NT2/D1 (cell line): ENCODE results near the gene TEAD4.
"Not testable (repeated sequence)": the region's sequence is repeated elsewhere in the genome, so short reads cannot be mapped to it uniquely, and the experiment has no call there.

ENCODE experiments used
- DNase-seq: peaks from one replicate; pipeline ENCODE4 v3.0.0-alpha.2; 2011; ENCODE audit warnings: low read depth, low spot score
- H3K27me3 ChIP-seq: 2 replicates; pipeline ENCODE4 v1.6.0; 2011; ENCODE audit warnings: mild to moderate bottlenecking; ENCODE audit not compliant: insufficient read length, insufficient read depth
- H3K36me3 ChIP-seq: 2 replicates; pipeline ENCODE4 v1.6.1; 2011; ENCODE audit warnings: mild to moderate bottlenecking, low read length, mixed read lengths; ENCODE audit not compliant: insufficient read depth, insufficient read length
- H3K4me1 ChIP-seq: 2 replicates; pipeline ENCODE4 v1.5.1; 2011; ENCODE audit not compliant: insufficient read depth, insufficient read length
- H3K4me3 ChIP-seq: 2 replicates; pipeline ENCODE4 v1.5.1; 2011; ENCODE audit warnings: low read depth; ENCODE audit not compliant: insufficient read length
- H3K9ac ChIP-seq: 2 replicates; pipeline ENCODE4 v1.6.0; 2011; ENCODE audit warnings: low read depth; ENCODE audit not compliant: insufficient read length
- H3K9me3 ChIP-seq: 2 replicates; pipeline ENCODE4 v1.5.1; 2011; ENCODE audit warnings: mild to moderate bottlenecking, low read length; ENCODE audit not compliant: insufficient read depth
- SUZ12 ChIP-seq: IDR thresholded peaks from 2 replicates; pipeline ENCODE4 v1.6.1; 2011; ENCODE audit not compliant: insufficient read length, insufficient read depth; ENCODE audit errors: extremely low read depth
- YY1 ChIP-seq: IDR thresholded peaks from 2 replicates; pipeline ENCODE4 v1.6.1; 2011; ENCODE audit not compliant: insufficient read length, insufficient read depth
- ZNF274 ChIP-seq: IDR thresholded peaks from 2 replicates; pipeline ENCODE4 v1.6.1; 2011; ENCODE audit warnings: mild to moderate bottlenecking, low read depth, low read length

Gene TEAD4

DNA sequence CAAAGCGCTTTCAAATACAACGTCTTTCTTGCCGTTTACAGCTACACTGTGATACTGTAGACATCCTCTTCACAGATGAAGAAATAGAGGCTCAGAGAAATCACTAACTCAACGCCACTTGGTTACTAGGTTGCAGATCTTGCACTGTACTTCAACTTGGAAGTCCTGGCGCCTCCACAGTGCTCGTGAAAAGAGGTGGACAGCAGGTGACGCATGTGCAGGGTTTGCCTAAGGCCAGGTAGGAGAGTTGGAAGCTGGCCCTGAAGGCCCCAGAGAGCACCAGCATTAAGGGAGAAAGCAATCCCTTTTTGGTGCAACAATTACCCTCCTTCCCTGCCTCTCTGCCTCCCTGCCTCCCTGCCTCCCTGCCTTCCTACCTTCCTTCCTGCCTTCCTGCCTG lies 95.2 kb downstream of the TEAD4 start:
- H3K36me3 ChIP-seq: no peaks in the 10 kb centered on the region
- H3K9ac ChIP-seq: no peak overlapping the region
- H3K4me1 ChIP-seq: peaks cover 8% of the 10 kb centered on the region
- peaks cover 23% of the 10 kb centered on the region for H3K9me3 ChIP-seq
- no peak for DNase-seq
- no peaks in the 10 kb centered on the region for H3K27me3 ChIP-seq
- H3K4me3 ChIP-seq: no peak overlapping the region
- TF ChIP-seq ZNF274 (no peak), YY1 (no peak), SUZ12 (no peak)

DNA sequence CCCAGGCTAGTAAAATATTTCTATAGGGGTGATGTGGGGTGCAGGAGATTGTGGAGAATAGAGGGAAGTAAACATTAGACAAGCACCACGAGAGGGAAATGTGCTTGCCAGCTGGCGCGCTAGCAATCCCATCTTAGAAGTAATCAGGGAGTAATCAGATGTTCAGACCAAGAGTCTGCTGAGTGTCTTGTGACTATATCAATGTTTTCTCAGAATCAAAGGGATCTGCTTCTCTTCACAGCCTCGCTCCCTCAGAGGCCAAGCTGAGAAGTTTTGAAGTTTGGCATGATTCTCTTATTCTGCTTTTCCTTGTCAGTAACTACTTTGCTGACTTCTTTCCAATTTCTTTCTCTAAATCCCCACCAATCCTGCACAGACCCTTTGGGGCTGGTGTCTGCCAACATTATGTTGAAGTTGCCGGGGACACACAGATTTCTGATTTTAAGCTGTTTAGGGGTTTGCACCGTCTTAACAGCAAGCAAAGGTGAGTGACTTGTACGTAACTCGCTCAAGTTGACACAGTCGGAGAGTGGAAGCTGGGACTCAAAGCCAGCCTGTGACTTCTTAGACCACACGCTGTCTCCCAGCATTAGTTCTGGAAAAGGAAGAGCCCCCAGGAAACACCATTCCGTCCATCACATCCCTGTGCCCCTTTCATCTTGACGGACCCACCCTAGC lies 96.0 kb downstream of the TEAD4 start:
- DNase-seq: no peak
- Histone ChIP-seq H3K36me3 (no peaks in the 10 kb centered on the region), H3K9me3 (peaks cover 23% of the 10 kb centered on the region), H3K4me1 (peaks cover 8% of the 10 kb centered on the region), H3K4me3 (no peak overlapping the region), H3K27me3 (no peaks in the 10 kb centered on the region), H3K9ac (no peak overlapping the region)
- TF ChIP-seq YY1 (no peak), SUZ12 (no peak), ZNF274 (no peak)

DNA sequence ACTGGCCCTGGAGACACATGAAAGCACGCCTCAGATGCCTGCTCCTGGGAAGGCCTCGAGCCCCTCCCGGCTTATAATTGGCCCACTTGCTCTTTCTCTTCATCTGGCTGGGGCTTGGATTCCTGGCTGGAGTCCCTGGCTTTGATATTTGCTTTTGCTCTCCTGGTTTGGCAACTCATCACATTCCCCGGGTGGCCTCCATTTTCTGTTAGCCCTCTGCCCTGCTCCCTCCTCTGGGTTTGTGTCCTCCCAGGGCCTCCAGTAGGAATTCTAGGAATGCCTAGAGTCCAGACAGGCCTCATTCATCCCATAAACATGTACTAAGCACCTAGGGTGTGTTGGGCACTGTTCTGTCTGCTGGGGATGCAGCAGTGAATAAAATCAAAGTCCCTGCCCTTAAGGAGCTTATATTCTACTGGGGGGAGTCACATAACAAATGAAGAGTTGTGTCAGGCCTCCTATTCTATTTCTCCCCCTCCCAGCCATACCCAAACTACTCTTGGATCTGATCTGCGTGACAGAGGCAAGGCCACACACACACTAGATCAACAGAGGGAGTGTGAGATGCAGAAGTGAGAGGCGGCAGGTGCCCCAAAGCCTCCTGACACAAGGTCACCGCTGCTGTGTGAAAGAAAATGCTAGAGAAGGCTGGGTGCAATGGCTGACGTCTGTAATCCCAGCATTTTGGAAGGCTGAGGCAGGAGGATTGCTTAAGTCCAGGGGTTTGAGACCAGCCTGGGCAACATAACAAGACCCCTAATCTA lies 96.7 kb downstream of the TEAD4 start:
- Histone ChIP-seq H3K9me3 (peaks cover 23% of the 10 kb centered on the region), H3K36me3 (no peaks in the 10 kb centered on the region), H3K9ac (no peak overlapping the region), H3K4me3 (no peak overlapping the region), H3K27me3 (no peaks in the 10 kb centered on the region), H3K4me1 (peaks cover 8% of the 10 kb centered on the region)
- no peak for TF ChIP-seq ZNF274
- TF ChIP-seq SUZ12: no peak
- no peak for TF ChIP-seq YY1
- DNase-seq: peak; percentile 68

DNA sequence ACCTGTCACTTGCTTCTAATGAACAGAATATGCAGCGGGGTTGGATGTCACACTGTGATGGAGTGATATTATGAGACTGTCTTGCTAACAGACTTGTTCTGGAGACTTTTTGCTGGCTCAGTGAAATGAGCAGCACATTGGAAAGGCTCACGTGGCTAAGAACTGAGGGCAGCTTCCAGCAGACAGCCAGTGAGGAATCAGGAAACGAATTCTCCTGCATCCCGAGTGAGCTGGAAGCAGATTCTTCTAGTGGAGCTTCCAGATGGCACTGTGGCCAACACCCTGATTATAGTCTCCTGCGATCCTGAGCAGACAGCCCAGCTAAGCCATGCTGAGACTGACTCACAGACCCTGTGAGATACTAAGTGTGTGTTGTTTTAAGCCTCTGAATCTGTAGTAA lies 101.9 kb downstream of the TEAD4 start:
- TF ChIP-seq SUZ12: no peak
- no peak for TF ChIP-seq YY1
- TF ChIP-seq ZNF274: no peak
- H3K4me3 ChIP-seq: no peak overlapping the region
- peaks cover 26% of the 10 kb centered on the region for H3K9me3 ChIP-seq
- peaks cover 4% of the 10 kb centered on the region for H3K4me1 ChIP-seq
- H3K9ac ChIP-seq: no peak overlapping the region
- H3K36me3 ChIP-seq: no peaks in the 10 kb centered on the region
- DNase-seq: no peak
- peaks cover 6% of the 10 kb centered on the region for H3K27me3 ChIP-seq

DNA sequence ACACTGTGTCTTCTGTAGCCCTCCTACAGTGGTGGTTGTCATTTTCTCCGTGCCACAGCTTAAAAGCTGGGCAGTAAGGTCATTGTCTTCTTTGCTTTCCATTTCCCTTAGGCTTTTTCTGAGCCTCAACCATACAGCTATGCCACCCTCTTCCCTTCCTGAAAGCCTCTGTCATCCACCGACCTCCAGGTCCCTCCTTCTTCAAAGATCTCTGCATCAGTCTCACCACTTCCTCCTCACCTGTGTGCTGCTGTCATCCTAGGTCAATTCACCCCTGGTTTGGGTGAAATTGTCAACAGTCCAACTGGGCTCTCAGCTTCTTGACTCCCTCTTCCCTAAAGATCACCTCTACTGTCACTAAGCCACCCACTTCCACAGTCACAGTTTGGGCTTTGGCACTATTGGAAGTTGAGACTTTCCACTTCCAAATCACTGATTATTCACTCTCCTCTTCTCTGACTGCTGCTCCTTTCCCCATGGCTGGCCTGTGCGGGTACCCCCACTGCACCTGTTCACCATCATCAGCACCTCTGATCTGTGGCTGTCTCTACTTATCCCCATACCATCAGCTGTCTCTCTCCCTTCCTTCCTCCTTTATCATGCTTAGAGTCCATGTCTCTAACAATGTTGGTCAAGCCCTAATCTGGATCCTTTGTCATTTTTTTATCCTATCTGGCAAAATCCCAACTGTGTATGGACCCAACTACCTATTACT lies 102.5 kb downstream of the TEAD4 start:
- Histone ChIP-seq H3K27me3 (peaks cover 6% of the 10 kb centered on the region), H3K9ac (no peak overlapping the region), H3K4me3 (no peak overlapping the region), H3K4me1 (no peaks in the 10 kb centered on the region), H3K36me3 (no peaks in the 10 kb centered on the region), H3K9me3 (peaks cover 20% of the 10 kb centered on the region)
- TF ChIP-seq ZNF274 (no peak), YY1 (no peak), SUZ12 (no peak)
- no peak for DNase-seq

DNA sequence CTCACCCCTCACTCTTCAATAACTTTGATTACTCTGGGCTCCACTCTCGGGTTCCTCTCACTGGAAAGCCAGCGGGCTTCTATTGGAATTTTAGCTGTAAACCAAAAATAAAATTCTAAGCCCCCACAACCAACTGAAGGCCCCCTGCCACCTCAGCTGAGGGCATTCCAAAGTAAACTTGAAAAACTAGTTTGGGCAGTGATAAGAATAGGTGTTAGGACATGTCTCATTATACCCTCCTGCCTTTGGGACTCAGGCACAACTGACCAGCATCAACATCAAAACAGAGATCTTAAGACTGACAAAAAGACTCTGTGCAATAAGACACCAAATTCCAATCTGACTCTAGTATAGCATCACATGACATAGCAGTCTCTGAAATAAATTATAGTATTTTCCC lies 106.1 kb downstream of the TEAD4 start:
- Histone ChIP-seq H3K36me3 (no peaks in the 10 kb centered on the region), H3K27me3 (peaks cover 9% of the 10 kb centered on the region), H3K4me1 (peaks cover 2% of the 10 kb centered on the region), H3K9me3 (peaks cover 7% of the 10 kb centered on the region), H3K4me3 (no peak overlapping the region), H3K9ac (no peak overlapping the region)
- TF ChIP-seq SUZ12 (no peak), YY1 (no peak), ZNF274 (no peak)
- no peak for DNase-seq

DNA sequence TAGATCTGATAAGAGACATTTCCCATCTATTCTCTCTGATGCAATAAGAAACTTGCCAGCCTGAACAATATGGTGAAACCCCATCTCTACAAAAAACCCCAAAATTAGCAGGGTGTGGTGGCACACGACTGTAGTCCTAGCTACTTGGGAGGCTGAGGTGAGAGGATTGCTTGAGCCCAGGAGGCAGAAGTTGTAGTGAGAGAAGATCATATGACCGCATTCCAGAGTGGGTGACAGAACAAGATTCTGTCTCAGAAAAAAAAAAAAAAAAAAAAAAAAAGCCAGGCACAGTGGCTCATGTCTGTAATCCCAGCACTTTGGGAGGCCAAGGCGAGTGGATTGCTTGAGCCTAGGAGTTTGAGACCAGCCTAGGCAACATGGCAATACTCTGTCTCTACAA lies 106.6 kb downstream of the TEAD4 start:
- DNase-seq, H3K9ac ChIP-seq, H3K4me1 ChIP-seq, H3K36me3 ChIP-seq, H3K27me3 ChIP-seq, H3K4me3 ChIP-seq, H3K9me3 ChIP-seq: not testable (repeated sequence)
